GM19240 (cell line): Measurements from ENCODE around the gene CCL17.
A peak's percentile ranks its signal among the peaks of the same experiment; 100 is the strongest.
"Not testable (repeated sequence)": the region's sequence is repeated elsewhere in the genome, so short reads cannot be mapped to it uniquely, and the experiment has no call there.

Experiments
- DNase-seq: peaks from one replicate; pipeline ENCODE4 v3.0.0; 2011; ENCODE audit warnings: low spot score; ENCODE audit not compliant: insufficient read length

Gene CCL17

GRCh38 chr16:57430955-57431354 is 26.4 kb downstream of the CCL17 start:
- no peak for DNase-seq

- DNase-seq: no peak
Measured at GRCh38 chr16:57432505-57432904, 27.9 kb downstream of the CCL17 start.

GRCh38 chr16:57432989-57433388 is 28.4 kb downstream of the CCL17 start:
- no peak for DNase-seq

DNA sequence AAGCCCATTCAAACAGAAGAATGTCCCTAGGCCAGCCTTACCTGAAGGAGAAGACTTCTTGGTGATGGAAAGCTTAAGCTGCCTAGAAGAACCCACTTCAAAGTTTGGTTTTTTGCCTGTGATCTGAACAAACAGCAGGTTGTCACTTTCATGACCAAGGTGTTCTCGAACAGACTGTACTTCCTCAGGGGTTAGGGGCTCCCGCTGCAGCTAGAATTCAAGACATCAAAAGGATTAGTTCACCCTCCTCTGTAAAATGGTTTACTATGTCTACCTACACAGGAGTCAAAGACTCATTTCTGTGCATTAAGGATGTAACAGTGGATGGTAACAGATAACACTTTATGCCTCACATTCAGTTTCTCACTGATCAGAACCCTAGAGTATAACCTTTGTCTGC is 29.4 kb downstream of the CCL17 start:
- no peak for DNase-seq

DNA sequence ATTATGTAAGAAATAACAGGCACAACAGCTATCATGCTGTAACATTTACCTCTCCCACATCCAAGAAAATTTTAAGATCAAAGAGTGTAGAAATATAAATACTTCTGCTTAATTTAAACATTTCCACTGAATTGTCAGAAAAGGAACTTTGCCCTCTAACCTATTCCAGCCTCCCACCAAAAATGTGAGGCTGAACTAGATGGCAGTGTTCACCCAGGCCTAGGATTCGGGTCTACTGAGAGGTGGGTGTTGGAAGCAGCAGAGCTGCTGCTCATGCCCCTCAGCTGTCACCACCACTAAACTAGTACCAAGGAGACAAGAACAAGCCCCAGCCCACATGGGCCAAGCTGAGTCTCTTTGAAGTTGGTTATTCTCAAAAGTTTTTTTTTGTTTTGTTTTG is 31.3 kb downstream of the CCL17 start:
- no peak for DNase-seq

GRCh38 chr16:57439947-57440346 is 35.4 kb downstream of the CCL17 start:
- DNase-seq: not testable (repeated sequence)

DNA sequence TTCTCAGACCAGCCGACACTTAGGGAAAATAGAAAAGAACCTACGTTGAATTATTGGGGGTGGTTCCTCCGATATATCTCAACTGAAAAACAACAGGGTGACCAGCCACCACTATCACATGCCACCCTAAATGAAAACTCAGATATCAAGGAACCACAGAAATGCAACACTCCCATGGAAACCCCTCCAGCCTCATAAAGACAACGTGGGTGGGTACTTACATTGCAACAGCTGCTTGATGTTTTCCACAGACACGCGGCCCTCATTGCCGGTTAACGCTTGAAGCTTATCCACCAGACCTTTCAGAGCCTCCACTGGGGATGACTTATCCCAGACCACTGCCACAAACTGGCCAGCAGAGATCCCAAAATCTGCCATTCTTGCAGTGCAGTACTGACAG is 36.0 kb downstream of the CCL17 start:
- DNase-seq: not testable (repeated sequence)

DNA sequence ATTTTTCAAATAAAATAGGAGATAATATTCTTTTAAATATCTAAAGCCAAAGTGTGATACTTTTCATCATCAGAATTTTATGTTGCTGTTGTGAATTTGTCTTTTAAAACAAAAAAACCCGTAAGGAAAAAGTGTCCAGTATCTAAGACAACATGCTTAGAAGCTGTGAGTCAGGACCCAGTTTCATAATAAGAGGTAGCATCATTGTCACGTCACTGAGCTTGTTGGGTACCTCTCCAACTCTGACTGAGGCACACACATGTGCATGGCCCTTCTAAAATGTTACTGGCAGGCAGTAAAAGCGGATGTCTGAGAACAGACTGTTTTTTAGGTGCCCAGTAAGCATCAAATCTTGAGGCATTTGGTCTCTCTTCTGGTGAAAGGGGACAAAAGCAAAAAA is 40.1 kb downstream of the CCL17 start:
- no peak for DNase-seq

DNA sequence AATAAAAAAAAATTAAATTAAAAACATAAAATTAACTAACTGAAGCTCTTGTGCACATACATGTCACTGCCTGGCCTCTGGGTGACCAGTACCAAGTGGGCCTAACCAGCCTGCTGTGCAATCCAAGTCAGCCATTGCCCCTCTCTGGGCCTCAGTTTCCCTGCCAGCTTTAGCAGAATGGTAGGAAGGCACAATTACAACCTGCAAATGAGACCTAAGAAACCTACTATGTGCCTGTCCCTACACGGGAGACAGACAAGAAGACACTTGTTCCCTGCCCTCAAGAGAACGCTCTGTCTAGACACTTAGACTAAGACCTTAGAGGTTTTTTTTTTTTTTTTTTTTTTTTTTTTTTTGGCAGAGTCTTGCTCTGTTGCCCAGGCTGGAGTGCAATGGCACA is 40.9 kb downstream of the CCL17 start:
- no peak for DNase-seq

- peak; percentile 35 for DNase-seq
Measured at GRCh38 chr16:57446531-57447185, 42.1 kb downstream of the CCL17 start.

DNA sequence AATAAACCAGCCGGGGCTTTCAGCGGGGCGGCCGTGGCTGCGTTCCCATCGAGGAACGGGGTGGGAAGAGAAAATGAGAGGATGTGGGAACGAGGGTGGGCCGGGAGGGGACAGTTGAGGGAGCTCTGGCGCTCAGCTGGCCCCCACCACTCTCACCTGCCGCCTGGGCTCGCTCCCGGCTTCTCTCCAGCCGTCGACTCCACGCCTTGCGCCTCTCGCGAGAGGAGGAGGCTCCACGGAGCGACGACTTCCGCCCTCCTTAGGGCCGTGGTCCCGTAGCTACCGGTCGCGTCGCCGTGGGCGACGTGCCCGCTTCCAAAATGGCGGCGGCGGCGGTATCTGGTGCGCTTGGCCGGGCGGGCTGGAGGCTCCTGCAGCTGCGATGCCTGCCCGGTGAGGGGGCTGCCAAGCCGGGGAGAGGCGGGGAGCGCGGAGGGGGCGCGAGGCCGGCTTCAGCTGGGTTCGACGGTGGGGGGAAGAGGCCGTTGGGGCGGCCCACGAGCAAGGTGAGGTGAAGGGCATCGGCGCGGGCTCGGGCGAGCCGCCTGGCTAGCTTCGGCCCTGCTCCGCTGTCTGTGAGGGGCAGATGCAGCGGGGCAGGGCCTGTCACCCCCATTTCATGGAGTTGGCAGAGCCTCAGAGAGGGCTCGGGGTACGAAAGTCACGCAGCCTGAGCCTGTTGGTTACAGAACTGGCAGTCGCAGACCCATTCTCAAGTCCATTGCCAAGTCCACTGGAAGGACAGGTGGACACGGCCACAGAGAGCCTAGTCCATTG is 42.8 kb downstream of the CCL17 start, which contains the start of the genes CIAPIN1 and COQ9:
Gene CIAPIN1 (minus strand): TSS at position 200 of the 777 bp plus-strand sequence. CDS start 6,457 bp downstream, outside the sequence.
Gene COQ9 (plus strand): TSS at position 294 of the 777 bp plus-strand sequence. CDS start 27 bp downstream, at position 321.
- peak; percentile 89 for DNase-seq

- no peak for DNase-seq
Measured at GRCh38 chr16:57452021-57452420, 47.5 kb downstream of the CCL17 start.

GRCh38 chr16:57462209-57462977 is 57.8 kb downstream of the CCL17 start, which contains the start of gene POLR2C:
POLR2C (plus strand) TSS chr16:57462679; CDS start chr16:57462725, 46 bp downstream.
- DNase-seq: peak; percentile 89

DNA sequence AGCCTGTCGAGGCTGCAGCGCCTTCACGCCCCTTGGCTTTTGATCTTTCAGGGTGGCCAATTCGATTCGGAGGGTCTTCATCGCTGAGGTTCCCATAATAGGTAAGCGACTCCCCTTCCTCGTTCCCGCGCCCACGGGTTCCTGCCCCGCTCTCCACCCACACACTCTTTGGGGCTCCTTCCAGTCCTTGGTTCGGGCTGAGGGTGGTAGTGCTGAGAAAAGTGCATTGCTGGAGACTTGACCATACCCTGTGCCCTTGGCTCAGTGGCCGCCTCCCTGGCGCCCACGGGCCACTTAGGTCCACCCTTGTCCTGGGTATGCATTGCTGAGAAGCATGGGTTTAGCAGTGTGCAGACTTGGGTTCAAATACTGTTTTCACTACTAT is 58.4 kb downstream of the CCL17 start:
- no peak for DNase-seq

DNA sequence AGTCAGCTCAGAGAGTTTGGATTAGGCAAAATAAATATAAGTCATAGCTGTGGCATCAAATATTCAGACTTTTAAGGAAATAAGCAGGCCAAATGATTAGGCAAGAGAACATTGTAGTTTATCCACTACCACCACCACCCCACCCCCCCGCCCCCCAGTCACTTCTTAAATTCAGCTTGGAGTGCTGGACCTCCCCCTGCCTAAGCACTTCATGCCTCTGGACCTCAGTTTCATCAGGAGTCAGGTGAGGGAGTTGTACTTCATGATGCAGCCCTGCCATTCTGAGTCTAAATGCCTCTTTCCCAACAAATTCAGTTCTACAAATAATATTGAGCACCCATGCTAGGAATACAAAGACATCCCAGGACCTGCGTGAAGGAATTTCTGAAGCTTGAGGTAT is 60.0 kb downstream of the CCL17 start:
- DNase-seq: no peak
